HG02870 (cell line): ENCODE data around the gene ZNF385A.
"Not testable (repeated sequence)": the region's sequence is repeated elsewhere in the genome, so short reads cannot be mapped to it uniquely, and the experiment has no call there.

Source experiments
- ATAC-seq: cut with Tn5 transposase; IDR thresholded peaks from one replicate; pipeline ENCODE4 v1.9.1; 2021; ENCODE audit warnings: mild to moderate bottlenecking, moderate library complexity; ENCODE audit not compliant: unreplicated experiment

The ZNF385A gene

DNA sequence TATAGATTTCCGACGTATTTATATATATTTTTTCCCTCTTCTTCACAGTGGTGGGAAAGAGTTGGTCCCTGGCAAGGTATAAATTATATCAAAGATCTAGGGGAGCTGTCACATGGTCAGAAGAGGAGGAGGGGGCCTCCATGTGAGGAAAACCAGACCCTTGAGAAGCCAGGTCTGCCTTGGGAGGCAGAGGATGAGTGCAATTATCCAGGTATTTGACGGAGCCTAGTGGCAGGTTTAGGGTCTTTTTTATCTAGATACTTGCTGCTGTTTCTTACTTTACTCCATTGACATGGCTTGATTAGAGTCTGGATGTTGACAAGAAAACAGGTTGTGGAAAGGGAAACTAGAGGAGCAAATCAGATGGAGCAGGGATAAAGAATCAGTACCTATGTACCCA lies 54.1 kb downstream of the ZNF385A start:
- no peak for ATAC-seq

DNA sequence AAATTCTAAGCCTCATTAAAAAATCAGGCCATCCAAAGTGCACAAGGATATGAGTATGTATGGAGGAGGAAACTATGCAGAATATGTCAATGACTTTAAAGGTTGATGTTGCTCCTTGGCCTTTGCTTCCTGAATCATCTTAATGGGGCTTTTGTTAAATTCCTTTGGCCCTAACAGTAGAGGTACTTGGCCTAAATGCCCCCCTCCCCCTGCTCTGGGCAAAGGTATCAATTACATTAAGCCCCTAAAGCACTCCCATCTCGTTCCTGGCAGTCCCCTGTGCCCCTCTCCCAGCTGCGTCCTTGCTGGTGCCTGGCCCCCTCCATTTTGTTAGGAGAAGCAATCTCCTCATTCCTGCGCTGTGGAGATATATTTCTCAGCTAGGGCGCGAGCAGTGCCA lies 54.8 kb downstream of the ZNF385A start:
- no peak for ATAC-seq

DNA sequence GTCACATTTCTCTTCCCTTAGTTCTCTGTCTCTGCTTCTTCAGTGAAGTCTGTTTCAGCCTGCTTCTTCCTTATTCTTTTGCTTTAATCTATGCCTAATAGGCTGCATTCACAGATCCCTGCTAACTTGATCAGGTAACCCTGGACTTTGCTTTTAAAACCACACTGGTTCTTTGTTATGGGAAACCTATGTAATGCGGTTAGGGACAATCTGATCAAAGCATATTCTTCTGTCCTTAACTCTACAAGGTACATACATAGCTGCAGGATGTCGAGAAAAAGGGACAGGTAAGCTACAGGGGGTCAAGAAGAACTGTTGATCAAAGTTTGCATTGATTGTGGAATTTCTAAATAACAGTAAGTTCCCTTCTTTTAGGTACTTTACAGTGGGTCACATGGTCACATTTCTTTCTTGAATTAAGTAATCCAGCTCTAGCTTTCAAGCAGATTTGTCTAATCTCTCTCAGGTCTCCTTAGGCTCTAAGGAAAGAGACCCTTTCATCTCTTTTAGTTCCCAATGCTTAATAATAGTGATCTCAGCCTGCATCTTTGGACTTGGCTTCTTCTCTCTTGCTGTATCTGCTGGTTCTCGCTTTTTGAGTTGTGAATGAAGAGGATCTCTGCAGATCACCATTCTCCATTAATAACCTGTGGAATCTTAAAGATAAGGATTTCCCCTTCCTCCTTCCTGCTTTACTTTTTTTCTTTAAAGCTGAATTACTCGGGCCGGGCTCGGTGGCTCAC lies 55.8 kb downstream of the ZNF385A start:
- no peak for ATAC-seq

DNA sequence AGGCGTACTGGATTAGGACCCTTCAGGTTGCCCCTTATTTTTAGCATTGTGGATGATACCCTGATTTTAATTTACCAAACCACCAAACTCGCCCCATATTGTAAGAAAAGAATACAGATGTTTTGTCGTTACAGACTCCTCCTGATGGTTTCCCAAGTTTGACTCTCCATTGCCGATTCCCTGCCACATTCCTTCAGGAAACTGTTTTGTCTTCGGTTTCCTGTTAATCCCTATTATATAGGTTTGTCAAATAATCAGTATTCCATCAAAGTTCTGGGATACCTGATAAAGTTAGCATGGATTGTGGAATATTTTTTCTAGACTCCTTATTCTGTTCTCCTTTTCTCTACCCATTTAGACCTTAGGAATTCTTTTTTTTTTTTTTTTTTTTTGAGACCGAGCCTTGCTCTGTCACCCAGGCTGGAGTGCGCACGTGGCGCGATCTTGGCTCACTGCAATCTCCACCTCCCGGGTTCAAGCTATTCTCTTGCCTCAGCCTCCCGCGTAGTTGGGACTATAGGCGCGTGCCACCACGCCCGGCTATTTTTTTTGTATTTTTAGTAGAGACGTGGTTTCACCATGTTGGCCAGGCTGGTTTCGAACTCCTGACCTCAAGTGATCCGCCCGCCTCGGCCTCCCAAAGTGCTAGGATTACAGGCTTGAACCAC lies 59.0 kb downstream of the ZNF385A start:
- not testable (repeated sequence) for ATAC-seq

DNA sequence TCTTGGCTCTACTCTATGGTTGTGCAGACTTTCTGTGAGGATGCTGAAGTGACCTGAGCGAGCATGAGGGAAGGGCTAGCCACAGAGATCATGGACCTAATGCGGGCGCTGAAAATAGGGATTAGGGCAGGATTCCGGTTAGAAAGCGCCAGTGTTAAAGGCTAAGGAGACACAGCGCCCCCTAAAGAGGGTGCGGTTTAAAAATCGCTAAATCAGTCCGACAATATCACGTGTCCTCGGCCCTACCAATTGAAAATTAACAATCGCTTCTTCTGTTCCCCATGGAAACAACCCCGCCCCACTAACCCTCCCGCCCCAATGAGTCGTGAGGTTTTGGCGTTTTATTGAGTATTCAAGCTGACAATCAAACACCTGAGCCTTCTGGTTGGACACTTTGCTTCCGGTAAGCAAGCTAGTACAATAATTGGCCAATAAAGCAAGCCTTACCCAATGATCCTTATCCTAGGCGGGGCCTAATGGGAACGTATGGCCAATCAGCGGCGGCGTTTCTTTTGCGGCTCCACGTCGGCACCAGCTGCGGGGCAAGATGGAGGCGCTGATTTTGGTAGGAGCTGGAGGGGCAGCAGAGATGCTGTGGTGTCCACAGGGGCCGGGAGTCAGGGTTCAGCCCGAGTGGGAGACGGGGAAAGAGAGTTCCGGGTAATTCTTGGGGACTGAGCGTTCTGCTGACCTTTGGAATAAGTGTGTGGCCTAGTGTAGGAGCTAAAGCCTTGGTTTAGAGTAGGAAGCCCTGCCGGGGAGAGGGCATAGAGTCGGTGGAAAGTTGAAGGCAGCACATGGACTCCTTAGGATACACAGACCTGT lies 59.7 kb downstream of the ZNF385A start, which contains the start of gene COPZ1:
TSS of gene COPZ1 (plus strand) at position 515 of the 825 bp plus-strand sequence. CDS start at position 548, 33 bp downstream.
- peak; percentile 98 for ATAC-seq

DNA sequence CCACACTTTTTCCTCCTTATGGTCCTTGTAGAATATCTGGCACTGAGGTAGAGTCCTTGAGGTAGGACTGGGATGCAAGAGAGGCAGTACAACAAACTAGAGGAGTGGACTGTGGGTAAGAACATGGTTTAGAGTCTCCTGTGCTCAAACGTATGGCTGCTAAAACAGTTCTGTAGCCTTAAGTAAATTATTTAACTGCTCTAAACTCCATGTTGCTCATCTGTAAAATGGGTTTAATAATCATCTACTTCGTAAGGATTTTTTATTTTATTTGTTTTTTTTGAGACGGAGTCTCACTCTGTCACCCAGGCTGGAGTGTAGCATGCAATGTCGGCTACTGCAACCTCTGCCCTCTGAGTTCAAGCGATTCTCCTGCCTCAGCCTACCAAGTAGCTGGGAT lies 63.2 kb downstream of the ZNF385A start:
- no peak for ATAC-seq
